Breast epithelium (tissue), 4 donors: Measurements from ENCODE around the gene HEG1. TPM values are rescaled to one million over a fixed set of nuclear protein-coding genes. Genes with fewer than 3 reads are reported as not detected.

ENCODE experiments used
- DNase-seq, 2 donors: peaks; one replicate each; pipeline ENCODE4 v3.0.0-alpha.2; 2019; ENCODE audit warnings: low spot score in 2 of 2
- H3K27ac ChIP-seq, 2 donors: fragments of 200-600 bp; sonication (generic) in 1 of 2; one replicate each; pipeline ENCODE4 v1.5.1; 2016 to 2019; ENCODE audit warnings: mild to moderate bottlenecking in 1 of 2
- H3K27me3 ChIP-seq, 2 donors: fragments of 200-600 bp; sonication (generic) in 1 of 2; one replicate each; pipeline versions ENCODE4 v1.5.1 to v1.6.0; 2017 to 2019; ENCODE audit warnings: control low read depth in 1 of 2, mild to moderate bottlenecking in 1 of 2
- H3K36me3 ChIP-seq: fragments of 200-600 bp; one replicate; pipeline ENCODE4 v1.5.1; 2019
- H3K4me1 ChIP-seq, 2 donors: fragments of 200-600 bp; sonication (generic); one replicate each; pipeline ENCODE4 v1.5.1; 2016 to 2019; ENCODE audit warnings: control low read depth in 1 of 2
- H3K4me3 ChIP-seq, 3 donors: fragments of 200-600 bp; sonication (generic); 1 replicate in 2 of 3; 2 replicates in 1 of 3; pipeline ENCODE4 v1.5.1; 2016 to 2019; ENCODE audit warnings: mild to moderate bottlenecking in 3 of 3, moderate library complexity in 2 of 3
- H3K9me3 ChIP-seq, 2 donors: fragments of 200-600 bp; sonication (generic) in 1 of 2; one replicate each; pipeline ENCODE4 v1.5.1; 2016 to 2019; ENCODE audit warnings: control low read depth in 1 of 2
- POLR2A ChIP-seq: fragments of 450-650 bp; IDR thresholded peaks from one replicate; pipeline ENCODE4 v1.6.1; 2016; ENCODE audit warnings: antibody characterized with exemption, mild to moderate bottlenecking, moderate library complexity
- POLR2AphosphoS5 ChIP-seq, 3 donors: sonication (generic); formaldehyde crosslinking; IDR thresholded peaks; one replicate each; pipeline ENCODE4 v1.6.1; 2017; ENCODE audit warnings: antibody characterized with exemption in 3 of 3
- intact Hi-C: fragments of 100-400 bp; cut with DNase I; formaldehyde crosslinking; loops from one replicate; pipeline ENCODE4 v1.15.1; 2023; ENCODE audit warnings: low total_unique reads
- total RNA-seq, 3 donors: library from RNA; depleted of rRNA; stranded (reverse); fragments of >200 nt; gene quantifications; one replicate each; pipeline ENCODE4 v1.1.0, GENCODE V29; 2016
- TF ChIP-seq, protein P1 (sequence below), 3 donors: fragments of 450-650 bp; IDR thresholded peaks; one replicate each; pipeline ENCODE4 v1.5.1; 2016 to 2017; ENCODE audit warnings: antibody characterized with exemption in 3 of 3, mild to moderate bottlenecking in 3 of 3, moderate library complexity in 3 of 3

HEG1 gene
- total RNA-seq, 3 donors from 2014 or later, result 36.0 to 45.9 (median 45.1) TPM

DNA sequence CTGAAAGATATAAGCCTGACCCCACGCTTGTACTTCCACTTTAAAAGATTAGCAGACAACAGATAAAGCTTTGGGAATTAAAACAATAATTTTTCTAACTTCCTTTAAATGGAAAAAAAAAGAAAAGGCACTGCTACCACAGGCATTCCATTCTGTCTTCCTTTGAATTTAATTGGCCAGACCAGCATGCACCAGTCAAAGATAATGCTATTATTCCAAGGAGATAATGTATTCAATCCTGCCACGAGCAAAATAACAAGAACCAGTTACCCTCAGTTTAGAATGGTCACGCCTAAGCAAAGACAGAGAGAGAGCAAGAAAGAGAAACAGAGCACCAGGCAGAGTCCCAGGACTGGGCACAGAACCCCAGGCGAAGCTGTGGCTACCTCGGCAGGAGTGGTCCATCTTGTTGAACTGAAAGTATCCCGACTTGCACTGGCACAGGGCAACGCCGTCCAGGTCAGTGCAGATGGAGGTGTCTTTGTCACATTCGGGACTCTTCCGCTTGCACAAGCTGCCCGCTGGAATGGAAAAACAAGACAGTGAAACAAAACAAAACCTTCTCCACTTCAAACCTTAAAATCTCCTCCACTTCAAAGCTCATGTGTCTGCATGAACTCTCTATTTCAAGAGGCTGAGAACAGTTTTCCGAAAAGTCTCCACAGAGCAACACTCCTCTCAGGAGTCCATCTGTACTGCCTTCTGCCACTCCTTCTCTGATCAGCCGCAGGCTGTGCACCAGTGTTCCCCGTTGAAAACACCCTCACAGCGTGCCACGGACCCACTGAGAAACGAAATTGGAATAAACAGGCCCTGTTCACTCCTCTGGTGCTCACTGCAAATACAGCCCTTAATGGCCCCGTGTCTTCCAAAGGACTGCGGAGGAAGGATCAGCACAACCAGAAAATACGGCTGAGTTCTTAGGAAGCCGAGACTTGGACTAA, 58.2 kb downstream of the HEG1 start:
- H3K27ac ChIP-seq, result no peak overlapping the region
- H3K4me3 ChIP-seq, result no peak overlapping the region
- DNase-seq, result no peak
- no peaks in the 10 kb centered on the region for H3K27me3 ChIP-seq
- TF ChIP-seq POLR2AphosphoS5 (IDR thresholded peaks at IDR 0.05) (no peak), POLR2A (no peak)
- TF ChIP-seq, protein P1, sequence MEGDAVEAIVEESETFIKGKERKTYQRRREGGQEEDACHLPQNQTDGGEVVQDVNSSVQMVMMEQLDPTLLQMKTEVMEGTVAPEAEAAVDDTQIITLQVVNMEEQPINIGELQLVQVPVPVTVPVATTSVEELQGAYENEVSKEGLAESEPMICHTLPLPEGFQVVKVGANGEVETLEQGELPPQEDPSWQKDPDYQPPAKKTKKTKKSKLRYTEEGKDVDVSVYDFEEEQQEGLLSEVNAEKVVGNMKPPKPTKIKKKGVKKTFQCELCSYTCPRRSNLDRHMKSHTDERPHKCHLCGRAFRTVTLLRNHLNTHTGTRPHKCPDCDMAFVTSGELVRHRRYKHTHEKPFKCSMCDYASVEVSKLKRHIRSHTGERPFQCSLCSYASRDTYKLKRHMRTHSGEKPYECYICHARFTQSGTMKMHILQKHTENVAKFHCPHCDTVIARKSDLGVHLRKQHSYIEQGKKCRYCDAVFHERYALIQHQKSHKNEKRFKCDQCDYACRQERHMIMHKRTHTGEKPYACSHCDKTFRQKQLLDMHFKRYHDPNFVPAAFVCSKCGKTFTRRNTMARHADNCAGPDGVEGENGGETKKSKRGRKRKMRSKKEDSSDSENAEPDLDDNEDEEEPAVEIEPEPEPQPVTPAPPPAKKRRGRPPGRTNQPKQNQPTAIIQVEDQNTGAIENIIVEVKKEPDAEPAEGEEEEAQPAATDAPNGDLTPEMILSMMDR (IDR thresholded peaks at IDR 0.05), result no peak
- no peaks in the 10 kb centered on the region for H3K9me3 ChIP-seq
- H3K4me1 ChIP-seq, result no peaks in the 10 kb centered on the region
- intact Hi-C loops, result no loop called here
- no peaks in the 10 kb centered on the region for H3K36me3 ChIP-seq

DNA sequence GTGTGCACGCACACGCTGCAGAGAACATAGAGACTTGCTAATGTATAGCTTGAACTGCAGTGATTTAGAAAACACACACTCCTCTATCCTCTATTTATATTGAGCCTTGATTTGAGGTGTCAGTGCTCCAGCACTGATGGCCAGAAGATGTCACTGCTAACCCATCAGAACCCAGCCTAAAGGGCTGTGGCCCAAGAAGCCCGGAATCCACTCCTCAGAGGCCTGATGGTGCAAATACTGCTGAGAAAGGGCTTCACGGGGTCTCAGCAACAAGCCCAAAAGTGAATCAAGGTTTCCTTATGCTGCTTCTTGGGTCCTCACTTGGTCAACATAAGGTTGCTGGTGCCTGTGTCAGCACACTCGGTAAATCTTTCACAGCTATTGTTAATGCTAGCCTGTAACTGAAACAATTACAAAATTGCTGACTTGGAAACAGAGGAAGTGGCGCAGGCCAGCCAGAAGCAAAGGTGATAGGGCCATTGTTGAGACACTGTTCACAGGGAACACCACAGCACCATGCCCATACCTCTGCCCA, 60.3 kb downstream of the HEG1 start:
- H3K4me1 ChIP-seq, result no peaks in the 10 kb centered on the region
- H3K4me3 ChIP-seq, result no peak overlapping the region
- H3K27me3 ChIP-seq, result no peaks in the 10 kb centered on the region
- DNase-seq, result peak in 1 of 2 donors; percentile 31
- no peaks in the 10 kb centered on the region for H3K36me3 ChIP-seq
- H3K27ac ChIP-seq, result peak overlapping the region in 1 of 2 donors; percentile 74
- H3K9me3 ChIP-seq, result no peaks in the 10 kb centered on the region
- intact Hi-C loops, result no loop called here
- TF ChIP-seq POLR2AphosphoS5 (IDR thresholded peaks at IDR 0.05), result no peak
- TF ChIP-seq, protein P1 (IDR thresholded peaks at IDR 0.05), result peak; percentile 12 to 75 (median 67)

DNA sequence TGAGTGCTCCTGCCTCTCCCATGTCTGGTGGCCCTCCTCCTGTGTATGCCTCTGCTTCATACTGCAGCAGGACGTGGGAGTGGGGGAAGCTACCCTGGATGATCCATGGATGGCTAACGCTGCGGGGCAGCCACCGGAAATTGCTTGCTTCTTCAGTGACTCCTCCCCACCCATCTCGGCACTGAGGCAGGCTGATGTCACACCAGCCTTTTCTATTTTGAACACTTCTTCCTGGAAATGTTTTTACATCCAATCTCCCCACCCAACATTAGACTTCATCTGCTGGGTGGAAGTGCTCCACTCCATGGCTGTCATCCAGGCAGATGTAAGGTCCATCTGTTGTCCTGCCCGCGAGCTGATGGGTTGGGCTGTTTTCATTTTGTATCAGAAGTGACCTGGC, 62.3 kb downstream of the HEG1 start:
- no peaks in the 10 kb centered on the region for H3K36me3 ChIP-seq
- no peak overlapping the region for H3K4me3 ChIP-seq
- no peak for DNase-seq
- no peaks in the 10 kb centered on the region for H3K9me3 ChIP-seq
- no peaks in the 10 kb centered on the region for H3K4me1 ChIP-seq
- TF ChIP-seq, protein P1 (IDR thresholded peaks at IDR 0.05), result no peak
- TF ChIP-seq POLR2AphosphoS5 (IDR thresholded peaks at IDR 0.05), result no peak
- no peak for TF ChIP-seq POLR2A
- H3K27ac ChIP-seq, result peak overlapping the region in 1 of 2 donors; percentile 56
- intact Hi-C loops, result no loop called here
- no peaks in the 10 kb centered on the region for H3K27me3 ChIP-seq

DNA sequence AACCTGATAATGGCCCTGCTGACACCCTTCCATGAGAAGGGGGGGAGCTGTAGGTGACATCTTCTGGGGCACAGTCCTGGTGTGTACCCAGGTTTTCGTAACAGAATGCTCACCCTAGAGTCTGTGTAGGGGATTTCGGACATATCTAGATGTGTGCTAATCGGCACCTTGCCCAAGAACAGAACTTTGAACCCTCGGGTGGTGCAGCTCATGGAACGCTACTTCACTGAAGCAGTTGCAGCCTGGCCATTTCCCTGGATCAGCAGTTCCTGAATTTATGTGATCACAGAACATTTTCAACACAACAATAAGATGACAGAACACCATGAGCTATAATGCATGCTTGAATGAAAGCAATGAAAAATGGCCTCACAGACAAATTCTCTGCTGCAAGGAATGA, 63.8 kb downstream of the HEG1 start:
- DNase-seq, result no peak
- H3K4me3 ChIP-seq, result no peak overlapping the region
- H3K27ac ChIP-seq, result no peak overlapping the region
- no peaks in the 10 kb centered on the region for H3K27me3 ChIP-seq
- H3K4me1 ChIP-seq, result no peaks in the 10 kb centered on the region
- intact Hi-C loops, result no loop called here
- H3K9me3 ChIP-seq, result no peaks in the 10 kb centered on the region
- no peaks in the 10 kb centered on the region for H3K36me3 ChIP-seq
- no peak for TF ChIP-seq POLR2A
- TF ChIP-seq POLR2AphosphoS5 (IDR thresholded peaks at IDR 0.05), result no peak
- TF ChIP-seq, protein P1 (IDR thresholded peaks at IDR 0.05), result no peak
